H1 (cell line): Measurements from ENCODE around the gene ZSWIM4. TPM values are rescaled to one million over a fixed set of nuclear protein-coding genes. Genes with fewer than 3 reads are reported as not detected.

ENCODE experiments used
- CTCF ChIA-PET: fragments of 300-600 bp; sonication (Branson Sonifier 250); formaldehyde crosslinking; loops from one replicate; lab custom pipeline; 2021; ENCODE audit not compliant: partially characterized antibody; lab: Charles Lee
- POLR2A ChIA-PET: fragments of 300-600 bp; sonication (Branson Sonifier 250); formaldehyde crosslinking; loops from one replicate; lab custom pipeline; 2021; ENCODE audit warnings: inconsistent platforms; ENCODE audit not compliant: partially characterized antibody; lab: Charles Lee
- DNase-seq, 2 experiments: peaks; one replicate each; pipeline versions ENCODE4 v3.0.0 to v3.0.0-alpha.2; 2010 to 2022; ENCODE audit warnings: low spot score in 2 of 2, low read depth in 1 of 2, mixed read lengths in 1 of 2
- FAIRE-seq: peaks from 2 replicates; lab custom pipeline; 2011; peaks lifted over from hg19 to GRCh38; lab: Jason Lieb, UNC
- H2AFZ ChIP-seq: 2 replicates; pipeline ENCODE4 v1.8.1; 2012; ENCODE audit warnings: low read length, inconsistent platforms
- H2AK5ac ChIP-seq: 2 replicates; pipeline ENCODE4 v1.6.1; 2013; ENCODE audit warnings: low read depth, low read length
- H2BK120ac ChIP-seq: replicated peaks from 2 replicates; pipeline ENCODE3; 2013; ENCODE audit warnings: low read depth, low read length, inconsistent platforms
- H2BK12ac ChIP-seq: 2 replicates; pipeline ENCODE4 v1.6.1; 2013; ENCODE audit warnings: low read depth, low read length
- H2BK15ac ChIP-seq: 2 replicates; pipeline ENCODE4 v1.6.1; 2013; ENCODE audit warnings: low read length
- H2BK20ac ChIP-seq: 2 replicates; pipeline ENCODE4 v1.6.1; 2013; ENCODE audit warnings: low read length
- H2BK5ac ChIP-seq: 2 replicates; pipeline ENCODE4 v1.6.1; 2013; ENCODE audit warnings: low read depth, low read length
- H3K14ac ChIP-seq: 2 replicates; pipeline ENCODE4 v1.6.1; 2013; ENCODE audit warnings: inconsistent platforms; ENCODE audit not compliant: insufficient read length
- H3K18ac ChIP-seq: 2 replicates; pipeline ENCODE4 v1.6.1; 2013; ENCODE audit warnings: low read length; ENCODE audit errors: extremely low read depth
- H3K23ac ChIP-seq: 2 replicates; pipeline ENCODE4 v1.6.1; 2013; ENCODE audit warnings: inconsistent platforms; ENCODE audit not compliant: insufficient read length
- H3K23me2 ChIP-seq: 2 replicates; pipeline ENCODE4 v1.6.1; 2013; ENCODE audit warnings: low read depth, low read length
- H3K27ac ChIP-seq: 2 replicates; pipeline ENCODE4 v1.6.1; 2011; ENCODE audit warnings: low read depth, low read length, inconsistent platforms
- H3K27me3 ChIP-seq, 4 experiments: replicated peaks in 1 of 4; 1 replicate in 1 of 4; 2 replicates in 3 of 4; pipeline versions ENCODE4 v1.6.1 to v1.8.1; 2011 to 2013; ENCODE audit warnings: low read length in 3 of 4, mild to moderate bottlenecking in 3 of 4, inconsistent platforms in 2 of 4, mixed read lengths in 2 of 4, moderate library complexity in 1 of 4; ENCODE audit not compliant: control insufficient read depth in 3 of 4, insufficient read depth in 3 of 4; ENCODE audit errors: extremely low read depth in 1 of 4
- H3K36me3 ChIP-seq, 4 experiments: 2 replicates each; pipeline versions ENCODE4 v1.6.1 to v1.8.1; 2011 to 2013; ENCODE audit warnings: mild to moderate bottlenecking in 4 of 4, low read length in 3 of 4, moderate library complexity in 2 of 4, control low read depth in 1 of 4, inconsistent platforms in 1 of 4; ENCODE audit not compliant: insufficient read depth in 4 of 4, control insufficient read depth in 2 of 4
- H3K4ac ChIP-seq: replicated peaks from 2 replicates; pipeline ENCODE3; 2013; ENCODE audit warnings: low read length, low read depth, mixed read lengths, inconsistent platforms; ENCODE audit not compliant: insufficient read length
- H3K4me1 ChIP-seq, 4 experiments: replicated peaks in 1 of 4; 1 replicate in 1 of 4; 2 replicates in 3 of 4; pipeline versions ENCODE4 v1.6.1 to v1.8.1; 2011 to 2013; ENCODE audit warnings: low read length in 3 of 4, inconsistent platforms in 2 of 4, mixed read lengths in 1 of 4; ENCODE audit not compliant: insufficient read depth in 4 of 4, control insufficient read depth in 3 of 4
- H3K4me2 ChIP-seq, 2 experiments: 2 replicates each; pipeline versions ENCODE4 v1.6.1 to v1.8.1; 2011 to 2013; ENCODE audit warnings: low read depth in 2 of 2, low read length in 2 of 2, control low read depth in 1 of 2, inconsistent platforms in 1 of 2, mild to moderate bottlenecking in 1 of 2; ENCODE audit not compliant: insufficient read depth in 1 of 2
- H3K4me3 ChIP-seq, 4 experiments: fragments of 200-600, 300-600 bp in 1 of 4; sonication (generic), shearing (Covaris generic), sonication (Bioruptor Twin) in 1 of 4; 2 replicates each; pipeline versions ENCODE4 v1.5.1 to v1.8.1; 2011 to 2016; ENCODE audit warnings: low read length in 4 of 4, low read depth in 3 of 4, control low read depth in 2 of 4, inconsistent platforms in 2 of 4, mild to moderate bottlenecking in 2 of 4, mixed read lengths in 1 of 4, moderate library complexity in 1 of 4; ENCODE audit not compliant: insufficient read depth in 2 of 4; ENCODE audit errors: extremely low read depth in 1 of 4
- H3K56ac ChIP-seq: replicated peaks from 2 replicates; pipeline ENCODE3; 2013; ENCODE audit warnings: low read depth, mild to moderate bottlenecking, mixed read lengths, low read length, inconsistent platforms; ENCODE audit not compliant: insufficient read length
- H3K79me1 ChIP-seq: 2 replicates; pipeline ENCODE4 v1.6.1; 2013; ENCODE audit warnings: low read depth, low read length, control low read depth
- H3K79me2 ChIP-seq, 2 experiments: 2 replicates each; pipeline versions ENCODE4 v1.6.1 to v1.8.1; 2012 to 2013; ENCODE audit warnings: low read length in 2 of 2, mild to moderate bottlenecking in 2 of 2, inconsistent platforms in 1 of 2; ENCODE audit not compliant: insufficient read depth in 2 of 2, control insufficient read depth in 1 of 2
- H3K9ac ChIP-seq, 4 experiments: replicated peaks in 1 of 4; 1 replicate in 1 of 4; 2 replicates in 3 of 4; pipeline versions ENCODE4 v1.6.1 to v1.8.1; 2011 to 2013; ENCODE audit warnings: low read depth in 3 of 4, low read length in 3 of 4, control low read depth in 2 of 4, mild to moderate bottlenecking in 2 of 4, moderate library complexity in 2 of 4, inconsistent platforms in 1 of 4; ENCODE audit errors: extremely low read depth in 1 of 4
- H3K9me3 ChIP-seq, 2 experiments: 2 replicates each; pipeline versions ENCODE4 v1.6.1 to v1.8.1; 2012 to 2013; ENCODE audit warnings: mild to moderate bottlenecking in 2 of 2, moderate library complexity in 2 of 2, control low read depth in 1 of 2, inconsistent platforms in 1 of 2, low read depth in 1 of 2, low read length in 1 of 2, mixed read lengths in 1 of 2; ENCODE audit not compliant: insufficient read depth in 2 of 2
- H4K20me1 ChIP-seq, 2 experiments: replicated peaks in 1 of 2; 2 replicates each; pipeline versions ENCODE3 to v1.8.1; 2011 to 2013; ENCODE audit warnings: inconsistent platforms in 2 of 2, low read length in 2 of 2, mild to moderate bottlenecking in 1 of 2; ENCODE audit not compliant: insufficient read depth in 2 of 2, control insufficient read depth in 1 of 2
- H4K5ac ChIP-seq: 2 replicates; pipeline ENCODE4 v1.6.1; 2013; ENCODE audit warnings: low read length, low read depth, mixed read lengths, inconsistent platforms; ENCODE audit not compliant: insufficient read length
- H4K8ac ChIP-seq: 2 replicates; pipeline ENCODE4 v1.8.0; 2013; ENCODE audit warnings: mild to moderate bottlenecking, moderate library complexity, low read length, inconsistent platforms; ENCODE audit not compliant: insufficient read depth; ENCODE audit errors: extremely low read depth
- H4K91ac ChIP-seq: replicated peaks from 2 replicates; pipeline ENCODE3; 2013; ENCODE audit warnings: low read length, mixed read lengths, inconsistent platforms; ENCODE audit not compliant: insufficient read length
- ATF3 ChIP-seq: IDR thresholded peaks from 2 replicates; pipeline ENCODE4 v1.6.1; 2011; ENCODE audit warnings: low read depth, mild to moderate bottlenecking, low read length; ENCODE audit not compliant: insufficient read depth
- BRCA1 ChIP-seq: IDR thresholded peaks from 2 replicates; pipeline ENCODE4 v1.6.1; 2012; ENCODE audit warnings: low read depth, low read length, improper control_type of control experiment
- CEBPB ChIP-seq: IDR thresholded peaks from 2 replicates; pipeline ENCODE4 v1.6.1; 2012; ENCODE audit warnings: low read depth, low read length
- CREB1 ChIP-seq: IDR thresholded peaks from 2 replicates; pipeline ENCODE4 v1.6.1; 2012; ENCODE audit warnings: inconsistent platforms
- EGR1 ChIP-seq: IDR thresholded peaks from 2 replicates; pipeline ENCODE4 v1.6.1; 2011; ENCODE audit warnings: low read depth, low read length, borderline replicate concordance
- FOSL1 ChIP-seq: IDR thresholded peaks from 2 replicates; pipeline ENCODE4 v1.6.1; 2011; ENCODE audit warnings: mild to moderate bottlenecking, low read depth, low read length, moderate library complexity; ENCODE audit not compliant: insufficient read depth
- JUN ChIP-seq: IDR thresholded peaks from 2 replicates; pipeline ENCODE4 v1.6.1; 2011; ENCODE audit warnings: low read depth, mild to moderate bottlenecking, improper control_type of control experiment, low read length
- KDM1A ChIP-seq: fragments of 200-600, 300-600 bp; sonication (generic); IDR thresholded peaks from 2 replicates; pipeline ENCODE4 v1.7.1; 2016; ENCODE audit warnings: mild to moderate bottlenecking, low read length, borderline replicate concordance
- SIRT6 ChIP-seq: IDR thresholded peaks from one replicate; pipeline ENCODE4 v1.7.1; 2012; ENCODE audit warnings: low read length, inconsistent platforms
- WGBS, 2 experiments: shearing (Covaris generic) in 1 of 2; methylation state at CpG; one replicate each; pipeline versions ENCODE4 v1.1.6 to v1.1.7; 2013 to 2015; ENCODE audit warnings: low lambda C conversion rate in 2 of 2, mixed read lengths in 2 of 2, inconsistent platforms in 1 of 2, low coverage in 1 of 2, missing lambda C conversion rate in 1 of 2; ENCODE audit not compliant: insufficient replicate concordance in 2 of 2, insufficient coverage in 1 of 2, insufficient read length in 1 of 2; ENCODE audit errors: extremely low coverage in 1 of 2, missing lambda C conversion rate in 1 of 2; 5-methylcytosine and 5-hydroxymethylcytosine counted together
- polyA plus RNA-seq, 7 experiments: library from polyadenylated mRNA; depleted of rRNA in 3 of 7; stranded (reverse) in 5 of 7; unstranded in 2 of 7; fragments of >200 nt in 5 of 7; fragments of 200-250 nt in 2 of 7; gene quantifications; 1 replicate in 5 of 7; 2 replicates in 1 of 7; 4 replicates in 1 of 7; pipeline versions ENCODE4 v1.2.1 to v1.2.3, GENCODE V29; 2011 to 2013; ENCODE audit warnings: missing spikeins in 2 of 7, mixed read lengths in 2 of 7
- total RNA-seq: library from RNA; stranded (reverse); fragmentation: NEBNext Ultra II Directional; extraction: Animal tissue kit (Norgen Biotek cat#: 25700); gene quantifications from 2 replicates; pipeline ENCODE4 v1.2.1, GENCODE V29; 2021

The ZSWIM4 gene
- total and polyA plus RNA-seq, 2 of the 8 experiments (the other 6 are each of a cell fraction or from before 2014, with no cell fraction given) = 12.2 to 31.1 TPM

- no peak overlapping the region for H3K4me2 ChIP-seq
- no peak overlapping the region for H3K9ac ChIP-seq
- peak overlapping the region; percentile 16 for H3K56ac ChIP-seq
- DNase-seq (no peak), FAIRE-seq (no peak)
- H3K4ac ChIP-seq = no peak overlapping the region
- ChIA-PET POLR2A (interaction anchor here (0.7 to 4.0 kb wide), 9 partner anchors 11 to 62 kb away, joined by 3 to 28 read pairs (median 7); no protein-coding TSS in a partner anchor), CTCF (interaction anchor here (0.6 to 4.5 kb wide), 16 partner anchors 8 to 53 kb away, joined by 3 to 52 read pairs (median 4); no protein-coding TSS in a partner anchor)
- no peaks in the 10 kb centered on the region for H3K36me3 ChIP-seq
- H2BK5ac ChIP-seq = no peak overlapping the region; the same call in 1 of the 2 replicates
- peak overlapping the region; percentile 72 for H2BK120ac ChIP-seq
- no peaks in the 10 kb centered on the region for H3K27me3 ChIP-seq
- H3K14ac ChIP-seq = no peak overlapping the region
- H3K79me1 ChIP-seq = no peaks in the 10 kb centered on the region
- peak overlapping the region; percentile 80; the same call in 1 of the 2 replicates for H4K8ac ChIP-seq
- peaks cover 0 to 3% of the 10 kb centered on the region in 2 experiments; a peak in 2 of 4 replicates for H3K79me2 ChIP-seq
- H3K18ac ChIP-seq = no peak overlapping the region
- no peak overlapping the region for H4K91ac ChIP-seq
- H4K20me1 ChIP-seq = peaks cover 0 to 5% of the 10 kb centered on the region in 2 experiments
- WGBS, 2 experiments = 89% methylated on average over 21 of the region's 21 CpGs; no CpG with 5 or more reads in 1 of the 2 experiments
- H4K5ac ChIP-seq = no peak overlapping the region
- no peak overlapping the region for H3K27ac ChIP-seq
- no peak overlapping the region for H3K23ac ChIP-seq
- no peak overlapping the region for H2AFZ ChIP-seq
- peaks cover 7% of the 10 kb centered on the region for H3K23me2 ChIP-seq
- no peak overlapping the region for H2BK20ac ChIP-seq
- H3K4me3 ChIP-seq = no peak overlapping the region
- no peaks in the 10 kb centered on the region for H3K9me3 ChIP-seq
- no peak overlapping the region for H2BK12ac ChIP-seq
- no peak overlapping the region for H2BK15ac ChIP-seq
- H3K4me1 ChIP-seq = peaks cover 0 to 17% (median 11%) of the 10 kb centered on the region in 4 experiments; a peak in 6 of 7 replicates
- no peak overlapping the region for H2AK5ac ChIP-seq
- TF ChIP-seq KDM1A (no peak), SIRT6 (no peak), EGR1 (no peak), CEBPB (no peak), BRCA1 (no peak), JUN (no peak), ATF3 (no peak), FOSL1 (no peak), CREB1 (no peak)
These were observed 40.8 kb downstream of the ZSWIM4 start for GRCh38 chr19:13835791-13836723.
